K562 (cell line): ENCODE measurements around the gene PRICKLE2. TPM values are rescaled to one million over a fixed set of nuclear protein-coding genes. Genes with fewer than 3 reads are reported as not detected.

Source experiments
- ATAC-seq: fragments of 200-7000 bp; cut with Tn5 transposase; 3 replicates; pipeline ENCODE4 v1.9.1; 2020; ENCODE audit warnings: moderate library complexity
- BruUV-seq: library from RNA; stranded (reverse); fragments of 400-500 nt; replicated peaks from 2 replicates; lab custom pipeline; 2021; lab: Mats Ljungman, UMichigan
- CTCF ChIA-PET: fragments of 300-600 bp; formaldehyde crosslinking; extraction: SDS; loops from one replicate; lab custom pipeline; 2021; ENCODE audit warnings: low intra/inter-chr PET ratio; lab: Yijun Ruan, JAX
- POLR2A ChIA-PET: fragments of 300-600, 350-650 bp; sonication (Branson Sonifier 250); formaldehyde crosslinking; extraction: SDS; loops from one replicate; lab custom pipeline; 2021; ENCODE audit warnings: antibody characterized with exemption, inconsistent platforms; lab: Yijun Ruan, JAX
- DNase-seq, 4 experiments: peaks; one replicate each; pipeline versions ENCODE4 v3.0.0 to v3.0.0-alpha.2; 2011 to 2018; ENCODE audit warnings: low spot score in 3 of 4, mixed read lengths in 3 of 4; ENCODE audit errors: extremely low read depth in 1 of 4
- FAIRE-seq: peaks from 2 replicates; lab custom pipeline; 2011; peaks lifted over from hg19 to GRCh38; lab: Jason Lieb, UNC
- H2AFZ ChIP-seq: 2 replicates; pipeline ENCODE4 v1.6.0; 2011; ENCODE audit warnings: low read depth, low read length, control low read depth, inconsistent platforms
- H3K27ac ChIP-seq: fragments of 200-600 bp; 3 replicates; pipeline ENCODE4 v1.8.0; 2011; ENCODE audit warnings: low read depth, mild to moderate bottlenecking, control low read depth, inconsistent platforms, low read length, moderate library complexity, mixed read lengths; ENCODE audit errors: extremely low read depth
- H3K27me3 ChIP-seq, 2 experiments: fragments of 300-600 bp in 1 of 2; 2 replicates in 1 of 2; 3 replicates in 1 of 2; pipeline versions ENCODE4 v1.6.0 to v1.8.0; 2011; ENCODE audit warnings: inconsistent platforms in 2 of 2, low read length in 2 of 2, mild to moderate bottlenecking in 1 of 2, mixed read lengths in 1 of 2, moderate library complexity in 1 of 2; ENCODE audit not compliant: control insufficient read depth in 2 of 2, insufficient read depth in 2 of 2
- H3K36me3 ChIP-seq: fragments of 300-600 bp; 3 replicates; pipeline ENCODE4 v1.8.0; 2011; ENCODE audit warnings: mild to moderate bottlenecking, low read length, inconsistent platforms; ENCODE audit not compliant: control insufficient read depth, insufficient read depth
- H3K4me1 ChIP-seq, 2 experiments: fragments of 200-600 bp in 1 of 2; replicated peaks in 1 of 2; 2 replicates in 1 of 2; 3 replicates in 1 of 2; pipeline versions ENCODE4 v1.5.1 to v1.8.0; 2011; ENCODE audit warnings: inconsistent platforms in 2 of 2, low read length in 2 of 2, mild to moderate bottlenecking in 1 of 2, mixed read lengths in 1 of 2, moderate library complexity in 1 of 2; ENCODE audit not compliant: control insufficient read depth in 2 of 2, insufficient read depth in 2 of 2
- H3K4me2 ChIP-seq: 2 replicates; pipeline ENCODE4 v1.6.1; 2011; ENCODE audit warnings: low read length, control low read depth, inconsistent platforms, mixed read lengths; ENCODE audit not compliant: insufficient read depth
- H3K4me3 ChIP-seq: fragments of 200-600 bp; sonication (generic), shearing (Covaris generic); 2 replicates; pipeline ENCODE4 v1.5.1; 2016; ENCODE audit warnings: control low read depth, inconsistent platforms
- H3K79me2 ChIP-seq: fragments of 200-600 bp; 3 replicates; pipeline ENCODE4 v1.8.0; 2011; ENCODE audit warnings: low read length, inconsistent platforms; ENCODE audit not compliant: control insufficient read depth, insufficient read depth
- H3K9ac ChIP-seq, 2 experiments: 2 replicates each; pipeline versions ENCODE4 v1.6.0 to v1.6.1; 2011; ENCODE audit warnings: low read depth in 2 of 2, low read length in 2 of 2, control low read depth in 1 of 2, inconsistent platforms in 1 of 2, mild to moderate bottlenecking in 1 of 2, mixed read lengths in 1 of 2; ENCODE audit not compliant: insufficient read depth in 1 of 2
- H3K9me1 ChIP-seq: one replicate; pipeline ENCODE4 v1.6.0; 2011; ENCODE audit warnings: inconsistent platforms, mild to moderate bottlenecking, low read length, moderate library complexity; ENCODE audit not compliant: control insufficient read depth, insufficient read depth
- H3K9me3 ChIP-seq: replicated peaks from 2 replicates; pipeline ENCODE4 v1.5.1; 2011; ENCODE audit warnings: low read depth, low read length, inconsistent platforms; ENCODE audit not compliant: control insufficient read depth, insufficient read depth
- H4K20me1 ChIP-seq: replicated peaks from 2 replicates; pipeline ENCODE4 v1.6.1; 2011; ENCODE audit warnings: low read length, inconsistent platforms, mixed read lengths; ENCODE audit not compliant: control insufficient read depth, insufficient read depth
- ARID3A ChIP-seq: IDR thresholded peaks from 2 replicates; pipeline ENCODE4 v1.6.1; 2012; ENCODE audit warnings: low read depth, low read length, improper control_type of control experiment, borderline replicate concordance
- CBX8 ChIP-seq: fragments of 200-600 bp; sonication (generic); IDR thresholded peaks from 2 replicates; pipeline ENCODE4 v1.6.1; 2012; ENCODE audit warnings: borderline replicate concordance, mixed run types, low read depth, mild to moderate bottlenecking, moderate library complexity, mixed read lengths, low read length, control low read depth, inconsistent platforms; ENCODE audit not compliant: poor library complexity, severe bottlenecking; ENCODE audit errors: extremely low read depth
- CREB3L1 ChIP-seq: fragments of 450-650 bp; IDR thresholded peaks from 2 replicates; pipeline ENCODE4 v1.6.1; 2014; ENCODE audit warnings: low read depth, mild to moderate bottlenecking, moderate library complexity, borderline replicate concordance
- DDX20 ChIP-seq: fragments of 450-650 bp; IDR thresholded peaks from 2 replicates; pipeline ENCODE4 v1.6.1; 2016; ENCODE audit warnings: missing genetic modification characterization, low read depth, mild to moderate bottlenecking, missing compliant biosample characterization, moderate library complexity
- GATA2 ChIP-seq: sonication (generic); formaldehyde crosslinking; IDR thresholded peaks from 2 replicates; pipeline ENCODE4 v1.4.0; 2020; ENCODE audit warnings: mild to moderate bottlenecking, missing genetic modification reagents
- GTF2B ChIP-seq: IDR thresholded peaks from 2 replicates; pipeline ENCODE4 v1.6.1; 2011; ENCODE audit not compliant: insufficient read length; ENCODE audit errors: extremely low read depth
- HDAC1 ChIP-seq, 2 experiments: fragments of 450-650 bp; IDR thresholded peaks; 2 replicates each; pipeline ENCODE4 v1.6.1; 2016 to 2017; ENCODE audit warnings: inconsistent platforms in 1 of 2, mild to moderate bottlenecking in 1 of 2, moderate library complexity in 1 of 2
- HINFP ChIP-seq: fragments of 450-650 bp; conservative IDR thresholded peaks from 2 replicates; pipeline ENCODE4 v1.6.1; 2016; ENCODE audit warnings: missing genetic modification characterization, low read depth, mild to moderate bottlenecking, control low read depth, missing compliant biosample characterization
- HMG20B ChIP-seq: fragments of 250-450 bp; sonication (Bioruptor Pico); IDR thresholded peaks from 2 replicates; pipeline ENCODE4 v1.5.0; 2021; ENCODE audit warnings: mild to moderate bottlenecking
- HMGXB4 ChIP-seq: sonication (generic); formaldehyde crosslinking; IDR thresholded peaks from 2 replicates; pipeline ENCODE4 v1.8.1; 2023; ENCODE audit warnings: mild to moderate bottlenecking, missing genetic modification reagents
- L3MBTL2 ChIP-seq: fragments of 450-650 bp; IDR thresholded peaks from 2 replicates; pipeline ENCODE4 v1.6.1; 2016; ENCODE audit warnings: mild to moderate bottlenecking, moderate library complexity
- LEF1 ChIP-seq: fragments of 450-650 bp; IDR thresholded peaks from 2 replicates; pipeline ENCODE4 v1.6.1; 2016; ENCODE audit warnings: mild to moderate bottlenecking
- TBL1XR1 ChIP-seq, 2 experiments: IDR thresholded peaks; 2 replicates each; pipeline ENCODE4 v1.6.1; 2012; ENCODE audit warnings: improper control_type of control experiment in 2 of 2, low read length in 2 of 2, mild to moderate bottlenecking in 1 of 2
- TEAD2 ChIP-seq: fragments of 450-650 bp; IDR thresholded peaks from 2 replicates; pipeline ENCODE4 v1.6.1; 2016; ENCODE audit warnings: missing genetic modification characterization, control low read depth, missing compliant biosample characterization
- ZNF224 ChIP-seq: sonication (generic); formaldehyde crosslinking; IDR thresholded peaks from 2 replicates; pipeline ENCODE4 v1.8.0; 2022; ENCODE audit warnings: mild to moderate bottlenecking, missing genetic modification reagents
- ZNF23 ChIP-seq: fragments of 250-450 bp; sonication (Bioruptor Pico); IDR thresholded peaks from 2 replicates; pipeline ENCODE4 v1.4.0; 2020; ENCODE audit warnings: mild to moderate bottlenecking
- WGBS: fragments of 100-300 bp; shearing (Covaris generic); methylation state at CpG from one replicate; pipeline ENCODE4 v1.1.6; 2016; ENCODE audit warnings: low coverage, mixed read lengths; ENCODE audit not compliant: insufficient coverage; ENCODE audit errors: missing lambda C conversion rate; 5-methylcytosine and 5-hydroxymethylcytosine counted together
- in situ Hi-C: fragments of 300-500 bp; cut with MboI; formaldehyde crosslinking; loops from 4 replicates; pipeline ENCODE4 v1.15.0; 2018; ENCODE audit warnings: inconsistent platforms, mixed read lengths
- intact Hi-C: fragments of 100-400 bp; cut with micrococcal nuclease; formaldehyde crosslinking; loops from 2 replicates; pipeline ENCODE4 v1.14.2; 2022
- polyA plus RNA-seq, 8 experiments: library from polyadenylated mRNA; depleted of rRNA in 4 of 8; stranded (reverse) in 5 of 8; unstranded in 3 of 8; fragments of >200 nt; fragmentation: Nextera tagmentation in 2 of 8; fragmentation: Illumina TruSeq in 1 of 8; extraction: Ambion mirVana in 2 of 8; extraction: Trizol in 1 of 8; gene quantifications; 2 replicates each; pipeline versions ENCODE4 v1.2.1 to v1.2.3, GENCODE V29; 2011 to 2014; ENCODE audit warnings: inconsistent platforms in 1 of 8, missing spikeins in 1 of 8
- total RNA-seq, 7 experiments: library from RNA; depleted of rRNA in 6 of 7; stranded (reverse); fragments of >200 nt in 6 of 7; fragmentation: Illumina TruSeq in 2 of 7; extraction: Trizol in 2 of 7; gene quantifications; 2 replicates each; pipeline versions ENCODE4 v1.2.1 to v1.2.3, GENCODE V29; 2011 to 2021; ENCODE audit warnings: low replicate concordance in 1 of 7

The PRICKLE2 gene
- total and polyA plus RNA-seq, 9 of the 15 experiments (the other 6 are each of a cell fraction or from before 2014, with no cell fraction given) = 0.07 to 0.09 TPM; not detected in 7

GRCh38 chr3:64134882-64135281, 90.4 kb downstream of the PRICKLE2 start:
- Histone ChIP-seq H3K36me3 (no peaks in the 10 kb centered on the region), H4K20me1 (no peaks in the 10 kb centered on the region; the same call in 1 of the 2 replicates), H3K79me2 (no peaks in the 10 kb centered on the region), H3K4me1 (no peaks in the 10 kb centered on the region), H3K9me1 (no peaks in the 10 kb centered on the region), H3K4me2 (no peak overlapping the region), H2AFZ (no peak overlapping the region), H3K27ac (no peak overlapping the region), H3K9me3 (no peaks in the 10 kb centered on the region), H3K9ac (no peak overlapping the region), H3K4me3 (no peak overlapping the region), H3K27me3 (peaks cover 0 to 8% of the 10 kb centered on the region in 2 experiments; a peak in 1 of 5 replicates)
- ATAC-seq (no peak), DNase-seq (no peak), FAIRE-seq (no peak)
- intact Hi-C loops (no loop called here), in situ Hi-C loops (no loop called here)
- ChIA-PET POLR2A (no interaction called here), CTCF (no interaction called here)
- WGBS = 0% methylated on average over 3 of the region's 3 CpGs
- BruUV-seq = no TSS peak
- TF ChIP-seq GTF2B (no peak), LEF1 (no peak), HMG20B (CRISPR knock-in tag) (no peak), HINFP (tag) (no peak), ARID3A (no peak), CREB3L1 (no peak), GATA2 (no peak), TBL1XR1 (IDR thresholded peaks at IDR 0.05; ENCODE audit: low read length in 2 of 2) (no peak), L3MBTL2 (no peak), ZNF224 (no peak), CBX8 (no peak), DDX20 (tag) (no peak), HMGXB4 (no peak), TEAD2 (tag) (no peak), HDAC1 (IDR thresholded peaks at IDR 0.05) (no peak), ZNF23 (no peak)
